Astrocyte of the hippocampus (primary cell): ENCODE data around the gene ITGB2.

Source experiments
- DNase-seq: peaks from one replicate; pipeline ENCODE4 v3.0.0; 2011; ENCODE audit warnings: low read depth, low spot score

The ITGB2 gene

GRCh38 chr21:44955141-44955797 lies 34.6 kb upstream of the ITGB2 start:
- peak; percentile 64 for DNase-seq

GRCh38 chr21:44954281-44954771 lies 33.6 kb upstream of the ITGB2 start:
- DNase-seq: no peak

GRCh38 chr21:44953628-44954021 lies 32.9 kb upstream of the ITGB2 start:
- DNase-seq: no peak

- DNase-seq: no peak
Measured at GRCh38 chr21:44952929-44953627, 32.4 kb upstream of the ITGB2 start.

GRCh38 chr21:44952116-44952928 lies 31.6 kb upstream of the ITGB2 start:
- DNase-seq: no peak

GRCh38 chr21:44951186-44951915 lies 30.7 kb upstream of the ITGB2 start:
- no peak for DNase-seq

- no peak for DNase-seq
Measured at GRCh38 chr21:44950351-44950750, 29.7 kb upstream of the ITGB2 start.

- DNase-seq: peak; percentile 86
Measured at GRCh38 chr21:44949779-44950198, 29.1 kb upstream of the ITGB2 start.

- no peak for DNase-seq
Measured at GRCh38 chr21:44949161-44949778, 28.6 kb upstream of the ITGB2 start.

GRCh38 chr21:44948426-44949120 lies 27.9 kb upstream of the ITGB2 start:
- DNase-seq: no peak

- no peak for DNase-seq
Measured at GRCh38 chr21:44947930-44948331, 27.2 kb upstream of the ITGB2 start.

- DNase-seq: no peak
Measured at GRCh38 chr21:44947111-44947929, 26.6 kb upstream of the ITGB2 start.

GRCh38 chr21:44946254-44947041 lies 25.7 kb upstream of the ITGB2 start:
- DNase-seq: no peak

- DNase-seq: no peak
Measured at GRCh38 chr21:44944596-44944995, 23.9 kb upstream of the ITGB2 start.

- DNase-seq: no peak
Measured at GRCh38 chr21:44943686-44944550, 23.2 kb upstream of the ITGB2 start.

GRCh38 chr21:44943005-44943685 lies 22.4 kb upstream of the ITGB2 start:
- no peak for DNase-seq

GRCh38 chr21:44942566-44942965 lies 21.9 kb upstream of the ITGB2 start:
- no peak for DNase-seq
